GM21723 (cell line): ENCODE data around the gene KCNQ1OT1.
A peak's percentile ranks its signal among the peaks of the same experiment; 100 is the strongest.

Experiments used
- ATAC-seq: cut with Tn5 transposase; IDR thresholded peaks from one replicate; pipeline ENCODE4 v1.9.1; 2021; ENCODE audit warnings: mild to moderate bottlenecking, moderate library complexity; ENCODE audit not compliant: unreplicated experiment

KCNQ1OT1 gene

GRCh38 chr11:2699531-2700414, at the start of gene KCNQ1OT1:
Gene KCNQ1OT1, minus strand, starts transcription at chr11:2699994.
- ATAC-seq: peak; percentile 88

DNA sequence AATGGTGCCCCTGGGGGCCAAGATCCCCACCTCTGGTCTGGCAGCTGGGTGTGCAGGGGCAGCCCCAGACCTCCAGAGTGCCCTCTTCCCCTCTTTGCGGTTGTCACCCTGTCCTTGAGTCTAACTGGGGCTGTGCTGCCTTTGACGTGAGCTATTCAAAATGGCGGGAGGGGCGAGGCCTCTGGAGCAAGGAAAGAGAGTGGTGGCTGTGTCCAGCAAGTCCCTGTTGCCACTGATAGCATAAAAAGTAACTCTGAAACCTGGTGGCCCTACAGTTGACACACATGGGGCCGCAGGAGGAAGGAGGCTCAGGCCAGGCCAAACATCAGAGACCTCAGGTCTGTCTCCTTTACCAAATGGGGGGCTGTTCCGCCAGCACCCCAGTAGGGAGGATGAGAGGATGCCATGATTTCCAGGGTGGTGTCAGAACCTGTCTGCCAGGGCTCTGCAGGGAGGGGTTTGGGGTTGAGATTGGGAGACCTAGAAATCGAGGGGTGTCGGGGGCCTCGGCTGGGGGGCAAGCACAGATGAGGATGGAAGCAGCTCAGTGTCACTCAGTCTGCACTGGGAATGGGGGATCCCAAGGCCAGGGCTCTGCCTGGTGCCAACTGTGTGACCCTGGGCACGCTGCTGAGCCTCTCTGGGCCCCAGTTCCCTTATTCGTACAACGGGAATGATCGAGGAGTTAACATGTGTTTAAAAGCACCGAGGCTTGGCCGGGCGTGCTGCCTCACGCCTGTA, 49.2 kb upstream of the KCNQ1OT1 start:
- no peak for ATAC-seq

GRCh38 chr11:2748061-2748813, 48.4 kb upstream of the KCNQ1OT1 start:
- ATAC-seq: no peak

DNA sequence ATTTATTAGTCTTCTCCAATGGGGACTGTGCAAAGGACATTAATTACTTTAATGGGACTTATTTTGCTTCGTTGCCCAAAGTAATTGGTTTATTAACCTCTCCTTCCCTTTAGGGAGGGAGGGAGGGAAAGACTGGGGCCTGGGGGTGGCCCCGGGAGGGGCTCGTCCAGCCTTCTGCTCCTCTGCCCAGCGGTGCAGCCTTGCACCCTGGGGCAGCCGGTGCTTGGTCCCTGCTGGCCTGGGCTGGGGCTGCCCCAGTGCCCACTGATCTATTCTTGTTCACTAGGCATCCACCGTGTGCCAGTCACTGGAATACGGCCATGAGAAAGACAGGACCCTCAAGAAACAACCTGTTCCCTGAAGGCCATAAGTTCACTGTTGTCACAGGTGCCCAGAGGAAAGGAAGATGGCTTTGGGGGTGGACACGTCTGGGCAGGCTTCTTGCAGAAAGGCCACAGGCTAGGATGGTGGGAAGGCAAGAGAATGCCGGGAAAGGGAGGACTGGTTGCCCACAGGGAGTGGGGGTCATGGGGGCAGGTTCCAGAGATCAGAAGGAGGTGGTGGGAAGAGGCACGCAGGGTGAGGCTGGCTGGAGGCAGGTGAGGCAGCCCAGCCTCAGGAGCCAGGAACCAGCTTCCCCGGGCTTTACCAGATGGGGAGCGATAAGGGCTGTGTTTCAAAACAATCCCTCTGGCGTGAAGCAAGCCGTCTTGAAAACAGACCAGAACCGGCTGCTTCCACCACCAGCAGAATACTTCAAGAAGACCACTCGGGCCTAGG, 47.6 kb upstream of the KCNQ1OT1 start:
- no peak for ATAC-seq

- ATAC-seq: no peak
These were observed 46.8 kb upstream of the KCNQ1OT1 start for GRCh38 chr11:2746401-2747247.

- ATAC-seq: no peak
These were observed 45.7 kb upstream of the KCNQ1OT1 start for GRCh38 chr11:2745511-2745910.

DNA sequence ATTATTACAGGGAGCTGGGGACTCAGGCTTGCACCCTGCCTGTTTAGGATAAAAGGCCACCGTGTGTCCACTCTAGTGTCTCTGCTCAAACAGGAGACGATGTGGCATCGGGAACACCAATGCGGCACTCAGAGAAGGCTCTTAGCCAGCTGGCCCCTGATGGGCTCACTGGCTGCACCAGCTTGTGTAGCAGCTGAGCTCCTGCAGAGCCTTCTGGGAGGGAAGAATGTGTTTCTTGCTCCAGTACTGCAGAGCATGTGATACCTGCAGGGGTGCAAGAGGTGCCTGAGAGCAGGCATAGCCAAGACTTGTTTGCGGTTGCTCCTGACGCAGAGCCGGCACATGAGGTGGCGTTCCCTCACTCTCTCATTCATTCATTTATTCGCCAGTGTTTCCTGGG, 44.4 kb upstream of the KCNQ1OT1 start:
- no peak for ATAC-seq

GRCh38 chr11:2743427-2744110, 43.8 kb upstream of the KCNQ1OT1 start:
- ATAC-seq: no peak

DNA sequence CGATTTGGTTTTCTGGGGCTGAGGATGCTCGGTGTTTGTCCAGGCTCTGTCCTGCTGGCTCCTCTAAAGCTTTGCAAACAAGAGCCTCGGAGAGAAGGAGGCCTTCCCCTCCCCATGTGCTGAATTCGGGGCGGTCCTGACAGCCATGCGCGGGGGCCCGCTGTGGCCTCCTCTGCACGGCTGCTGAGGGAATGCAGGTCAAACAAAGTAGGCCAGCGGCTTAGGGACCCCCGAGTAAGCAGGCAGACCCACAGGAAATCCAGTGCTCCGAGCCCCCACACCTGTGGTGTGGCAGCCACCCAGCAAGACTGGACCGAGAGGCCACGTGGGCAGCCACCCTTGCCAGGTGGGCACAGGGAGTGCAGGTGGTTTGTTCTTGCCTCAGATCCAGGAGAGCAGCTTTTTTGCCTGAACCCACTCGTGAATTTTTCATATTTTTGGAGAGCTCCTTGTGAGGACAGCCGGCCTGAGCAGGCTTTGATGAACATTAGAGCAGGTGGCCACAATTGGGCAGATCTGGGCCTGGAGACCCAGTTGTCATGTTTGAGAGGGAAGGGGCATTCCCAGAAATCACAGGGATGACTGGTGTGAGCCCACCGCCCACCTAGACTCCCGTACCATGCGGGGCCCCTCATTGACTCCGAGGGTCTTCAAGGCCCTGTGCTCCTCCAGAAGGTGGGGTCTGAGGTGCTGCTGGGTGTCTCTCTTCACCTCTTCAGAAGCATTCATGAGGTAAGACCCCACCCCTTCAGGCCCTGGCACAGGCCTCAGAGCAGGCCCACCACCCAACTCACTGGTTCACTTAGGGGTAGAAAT, 43.0 kb upstream of the KCNQ1OT1 start:
- ATAC-seq: no peak

DNA sequence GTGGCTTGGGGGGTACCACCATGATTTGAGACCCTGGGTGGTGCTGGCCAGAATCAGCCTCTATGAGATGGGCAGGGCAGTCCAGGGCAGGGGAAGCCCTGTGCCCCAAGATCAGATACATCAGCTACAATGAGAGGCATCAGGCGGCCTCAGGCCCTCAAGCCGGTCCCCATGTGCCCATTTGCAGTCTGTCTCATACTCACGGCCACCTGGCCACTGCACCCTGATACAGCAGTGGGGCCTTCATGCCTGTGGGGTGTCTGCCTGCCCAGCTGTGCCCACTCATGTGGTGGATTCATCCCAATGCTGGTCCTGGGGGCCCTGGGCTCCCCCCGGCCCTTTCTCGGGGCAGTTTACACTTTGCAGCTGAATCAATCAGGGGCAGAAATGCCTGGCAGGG, 42.4 kb upstream of the KCNQ1OT1 start:
- ATAC-seq: no peak

DNA sequence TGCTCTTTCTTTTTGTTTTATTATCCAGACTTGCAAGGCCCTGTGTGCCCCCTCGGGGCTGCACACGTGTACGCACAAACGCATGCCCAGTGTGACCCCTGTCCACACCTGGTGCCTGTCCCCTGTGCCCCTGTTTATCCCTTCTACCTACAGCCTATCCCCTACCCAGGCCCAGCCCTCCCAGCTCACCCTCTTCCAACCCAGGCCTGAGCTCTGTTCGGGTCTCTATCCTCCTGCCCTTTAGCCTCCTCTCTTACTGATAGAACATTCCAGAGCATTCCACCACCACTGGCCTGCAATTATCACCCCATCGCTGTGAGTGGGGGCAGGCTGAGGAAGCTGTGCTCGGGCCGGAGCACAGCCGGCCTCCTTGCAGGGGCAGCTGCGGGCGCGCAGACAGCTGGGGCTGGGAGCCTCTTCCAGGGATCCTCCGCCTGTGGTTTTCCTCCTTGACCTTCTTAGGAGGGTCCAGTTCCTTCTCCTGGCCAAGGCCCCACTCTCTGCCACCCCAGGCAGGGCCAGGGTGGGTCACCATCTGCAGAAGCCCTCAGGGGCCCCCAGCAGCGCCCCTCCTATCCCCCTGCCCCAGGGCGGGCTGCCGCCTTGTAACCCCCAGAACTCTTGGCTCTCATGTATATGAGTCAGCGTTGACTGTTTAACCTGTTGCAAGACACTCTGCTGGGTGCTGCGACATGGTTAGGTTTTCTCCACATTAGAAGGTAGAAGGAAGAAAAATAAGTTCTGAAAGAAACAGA, 41.8 kb upstream of the KCNQ1OT1 start:
- ATAC-seq: no peak

- ATAC-seq: no peak
These were observed 41.2 kb upstream of the KCNQ1OT1 start for GRCh38 chr11:2741006-2741376.

DNA sequence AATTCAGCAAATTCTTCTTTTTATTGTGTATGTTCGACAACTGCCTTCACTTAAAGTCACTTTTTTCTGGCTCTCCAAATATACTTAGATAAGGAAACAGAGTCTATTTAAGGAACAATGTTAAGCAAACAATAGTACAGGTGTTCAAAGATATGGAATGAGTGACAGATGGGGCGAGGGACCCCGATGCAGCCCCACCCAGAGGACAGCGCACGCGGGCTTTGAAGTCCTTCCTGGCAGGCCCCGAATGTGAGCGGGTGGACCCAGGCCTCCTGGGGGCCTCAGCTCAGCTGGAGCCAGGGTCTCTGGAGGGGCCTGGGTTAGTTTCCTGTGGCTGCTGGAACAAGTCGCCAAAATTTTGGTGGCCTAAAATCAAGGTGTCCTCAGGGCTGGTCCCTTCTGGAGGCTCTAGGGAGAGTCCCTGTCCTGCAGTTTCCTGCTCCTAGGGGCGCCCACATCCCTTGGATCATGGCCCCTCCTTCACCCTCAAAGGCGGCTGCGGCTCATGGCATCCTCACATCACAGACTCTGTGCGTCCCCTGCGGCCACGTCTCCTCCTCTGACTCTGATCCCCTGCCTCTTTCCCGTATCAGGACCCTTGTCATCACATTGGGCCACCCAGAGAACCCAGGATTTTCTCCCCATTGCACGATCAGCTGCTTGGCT, 40.6 kb upstream of the KCNQ1OT1 start:
- ATAC-seq: no peak

DNA sequence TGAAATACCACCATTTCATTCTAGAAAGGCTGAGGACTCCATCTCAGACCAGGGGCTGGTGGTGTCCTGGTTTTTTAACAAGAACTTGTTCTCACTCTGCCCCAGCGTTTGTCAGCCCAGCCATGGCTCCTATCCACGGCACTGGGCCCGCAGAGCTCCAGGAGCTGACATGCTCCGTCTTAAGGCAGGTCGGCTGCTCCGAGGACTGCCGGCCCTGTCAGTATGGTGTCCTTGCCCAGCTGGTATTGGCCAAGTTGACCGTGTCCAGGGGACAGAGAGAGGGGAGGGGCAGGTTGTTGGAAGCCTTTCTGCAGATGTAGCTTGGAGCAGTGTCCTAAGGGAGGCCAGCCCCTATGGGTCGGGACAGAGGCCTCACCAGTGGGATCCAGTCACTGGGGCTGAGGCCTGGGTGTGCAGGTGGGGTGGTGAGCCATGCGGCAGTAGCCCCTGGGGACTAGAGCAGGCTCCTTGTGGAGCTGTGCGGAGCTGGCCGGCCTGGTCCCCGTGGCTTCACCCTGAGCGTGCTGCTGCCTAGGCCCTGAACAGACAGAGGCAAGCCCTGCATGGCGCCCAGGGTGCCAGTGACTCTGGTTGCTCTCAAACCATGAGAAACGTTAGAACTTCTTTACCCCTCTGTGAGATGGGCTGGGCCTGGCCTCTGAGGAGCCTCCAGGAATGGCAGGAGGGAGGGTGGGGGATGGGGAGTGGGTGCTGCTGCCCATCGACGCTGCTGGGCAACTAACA, 39.9 kb upstream of the KCNQ1OT1 start:
- no peak for ATAC-seq

- no peak for ATAC-seq
These were observed 39.0 kb upstream of the KCNQ1OT1 start for GRCh38 chr11:2738551-2739431.
